ENCODE measurements around the gene CCDC3. TPM values are rescaled to one million over a fixed set of nuclear protein-coding genes. Genes with fewer than 3 reads are reported as not detected.

CCDC3 gene
- total and polyA plus RNA-seq, 2 experiments from 2014 or later = not detected

DNA sequence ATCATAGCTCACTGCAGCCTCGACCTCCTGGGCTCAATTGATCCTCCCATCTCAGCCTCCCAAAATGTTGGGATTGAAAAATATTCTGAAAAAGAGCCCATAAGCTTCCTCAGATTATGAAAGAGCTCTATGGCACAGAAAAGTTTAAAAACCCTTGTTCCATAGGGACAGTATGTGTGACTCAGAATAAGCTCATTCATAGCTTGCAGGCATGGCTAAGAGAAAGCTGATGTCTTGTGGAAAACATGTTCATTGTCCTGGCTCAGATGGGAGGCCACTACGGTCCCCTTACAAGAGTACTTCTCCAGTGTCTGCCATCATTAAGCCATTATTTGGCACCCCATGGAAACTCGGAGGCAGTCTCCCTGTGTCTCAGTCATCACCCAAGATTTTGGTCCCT lies 64.0 kb downstream of the CCDC3 start:
- Histone ChIP-seq H3K9me3 (ENCODE audit: low read depth) (no peaks in the 10 kb centered on the region), H3K27me3 (replicated peaks; ENCODE audit: insufficient read depth) (no peaks in the 10 kb centered on the region), H3K79me2 (ENCODE audit: insufficient read depth) (no peaks in the 10 kb centered on the region), H3K4me3 (no peak overlapping the region), H3K36me3 (ENCODE audit: low read depth) (no peaks in the 10 kb centered on the region), H3K4me2 (ENCODE audit: unreplicated experiment) (no peak overlapping the region), H2AFZ (no peak overlapping the region), H4K20me1 (ENCODE audit: insufficient read depth) (no peaks in the 10 kb centered on the region), H3K9me2 (ENCODE audit: insufficient read depth) (no peaks in the 10 kb centered on the region), H3F3A (ENCODE audit: insufficient read depth) (no peaks in the 10 kb centered on the region), H3K27ac (no peak overlapping the region), H3K9ac (no peak overlapping the region), H3K4me1 (ENCODE audit: insufficient read depth) (no peaks in the 10 kb centered on the region)
- in situ Hi-C loops (cut with MboI) = no loop called here
- 23 to 25% methylated on average over 3 of the region's 3 CpGs for WGBS, 2 experiments (ENCODE audit: low coverage in 1 of 2, low lambda C conversion rate in 2 of 2, missing lambda C conversion rate in 2 of 2)
- DNase-seq = peak; percentile 8
- TF ChIP-seq EZH2 (IDR thresholded peaks at IDR 0.05; ENCODE audit: insufficient read depth, poor library complexity, severe bottlenecking) (no peak), EZH2phosphoT487 (IDR thresholded peaks at IDR 0.05; ENCODE audit: insufficient read depth, low read depth) (no peak)

- H3K9me3 ChIP-seq (ENCODE audit: low read depth) = no peaks in the 10 kb centered on the region
- peak; percentile 21 for DNase-seq
- H3K4me2 ChIP-seq (ENCODE audit: unreplicated experiment) = no peak overlapping the region
- 50 to 63% methylated on average over 4 of the region's 4 CpGs for WGBS, 2 experiments (ENCODE audit: low coverage in 1 of 2, low lambda C conversion rate in 2 of 2, missing lambda C conversion rate in 2 of 2)
- no peak overlapping the region for H2AFZ ChIP-seq
- no peaks in the 10 kb centered on the region for H3K36me3 ChIP-seq (ENCODE audit: low read depth)
- TF ChIP-seq EZH2phosphoT487 (IDR thresholded peaks at IDR 0.05; ENCODE audit: insufficient read depth, low read depth) (no peak), EZH2 (IDR thresholded peaks at IDR 0.05; ENCODE audit: insufficient read depth, poor library complexity, severe bottlenecking) (no peak)
- no peaks in the 10 kb centered on the region for H4K20me1 ChIP-seq (ENCODE audit: insufficient read depth)
- no peak overlapping the region for H3K27ac ChIP-seq
- no peak overlapping the region for H3K9ac ChIP-seq
- H3K9me2 ChIP-seq (ENCODE audit: insufficient read depth) = no peaks in the 10 kb centered on the region
- H3K79me2 ChIP-seq (ENCODE audit: insufficient read depth) = no peaks in the 10 kb centered on the region
- in situ Hi-C loops (cut with MboI) = no loop called here
- no peaks in the 10 kb centered on the region for H3K27me3 ChIP-seq (replicated peaks; ENCODE audit: insufficient read depth)
- no peaks in the 10 kb centered on the region for H3F3A ChIP-seq (ENCODE audit: insufficient read depth)
- no peaks in the 10 kb centered on the region for H3K4me1 ChIP-seq (ENCODE audit: insufficient read depth)
- H3K4me3 ChIP-seq = no peak overlapping the region
Measured at GRCh38 chr10:12934777-12935176, 66.7 kb downstream of the CCDC3 start.

DNA sequence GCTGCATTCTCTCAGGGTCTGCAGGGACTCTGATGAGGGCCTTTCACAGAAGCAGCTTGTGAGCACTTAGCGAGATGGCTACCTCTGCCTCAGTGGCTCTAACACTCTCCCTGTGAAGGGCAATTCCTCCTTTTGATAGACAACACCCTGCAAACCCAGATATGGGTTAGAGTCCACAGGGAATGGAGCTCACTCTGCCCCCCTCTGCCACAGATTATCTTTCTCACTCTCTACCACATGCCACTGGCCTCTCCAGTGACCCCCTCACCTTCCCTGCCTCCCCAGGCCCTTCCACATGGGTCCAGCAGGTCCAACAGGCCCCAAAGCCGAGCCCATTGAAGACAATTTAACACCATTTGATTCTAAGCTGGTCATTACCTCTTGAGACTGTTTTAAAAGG lies 72.1 kb downstream of the CCDC3 start:
- H4K20me1 ChIP-seq (ENCODE audit: insufficient read depth) = no peaks in the 10 kb centered on the region
- H2AFZ ChIP-seq = no peak overlapping the region
- no peaks in the 10 kb centered on the region for H3K9me3 ChIP-seq (ENCODE audit: low read depth)
- no peaks in the 10 kb centered on the region for H3K27me3 ChIP-seq (replicated peaks; ENCODE audit: insufficient read depth)
- no peaks in the 10 kb centered on the region for H3K79me2 ChIP-seq (ENCODE audit: insufficient read depth)
- H3K9me2 ChIP-seq (ENCODE audit: insufficient read depth) = no peaks in the 10 kb centered on the region
- H3F3A ChIP-seq (ENCODE audit: insufficient read depth) = no peaks in the 10 kb centered on the region
- no peak overlapping the region for H3K4me3 ChIP-seq
- H3K9ac ChIP-seq = no peak overlapping the region
- H3K4me1 ChIP-seq (ENCODE audit: insufficient read depth) = no peaks in the 10 kb centered on the region
- TF ChIP-seq EZH2 (IDR thresholded peaks at IDR 0.05; ENCODE audit: insufficient read depth, poor library complexity, severe bottlenecking) = no peak
- TF ChIP-seq EZH2phosphoT487 (IDR thresholded peaks at IDR 0.05; ENCODE audit: insufficient read depth, low read depth) = no peak
- DNase-seq = no peak
- WGBS, 2 experiments (ENCODE audit: low coverage in 1 of 2, low lambda C conversion rate in 2 of 2, missing lambda C conversion rate in 2 of 2) = 12 to 29% methylated on average over 2 of the region's 2 CpGs
- no peaks in the 10 kb centered on the region for H3K36me3 ChIP-seq (ENCODE audit: low read depth)
- H3K4me2 ChIP-seq (ENCODE audit: unreplicated experiment) = no peak overlapping the region
- in situ Hi-C loops (cut with MboI) = no loop called here
- H3K27ac ChIP-seq = no peak overlapping the region

DNA sequence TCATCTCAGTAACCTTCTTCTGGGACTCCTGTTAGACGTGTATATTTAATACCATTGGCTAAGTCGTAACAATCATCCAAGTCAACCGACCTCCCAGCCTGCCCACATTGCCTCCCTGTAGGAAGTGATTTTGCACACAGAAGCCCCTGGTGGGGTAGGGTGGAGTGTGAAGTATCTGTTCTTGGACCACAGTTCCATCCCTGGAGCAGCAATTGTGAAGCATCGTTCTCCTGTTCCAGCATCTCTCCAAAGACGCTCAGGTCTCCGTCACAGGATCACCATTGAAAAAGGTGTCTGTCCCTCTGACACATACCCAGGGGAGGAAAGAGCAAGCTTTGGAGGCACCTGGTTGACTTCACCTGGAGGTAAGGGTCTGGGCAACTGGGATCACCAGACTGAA lies 72.9 kb downstream of the CCDC3 start:
- DNase-seq = no peak
- in situ Hi-C loops (cut with MboI) = no loop called here
- Histone ChIP-seq H3K9me2 (ENCODE audit: insufficient read depth) (no peaks in the 10 kb centered on the region), H3F3A (ENCODE audit: insufficient read depth) (no peaks in the 10 kb centered on the region), H3K4me1 (ENCODE audit: insufficient read depth) (no peaks in the 10 kb centered on the region), H3K79me2 (ENCODE audit: insufficient read depth) (no peaks in the 10 kb centered on the region), H3K36me3 (ENCODE audit: low read depth) (no peaks in the 10 kb centered on the region), H3K27me3 (replicated peaks; ENCODE audit: insufficient read depth) (no peaks in the 10 kb centered on the region), H3K27ac (no peak overlapping the region), H4K20me1 (ENCODE audit: insufficient read depth) (no peaks in the 10 kb centered on the region), H3K4me3 (no peak overlapping the region), H3K4me2 (ENCODE audit: unreplicated experiment) (no peak overlapping the region), H3K9ac (no peak overlapping the region), H3K9me3 (ENCODE audit: low read depth) (no peaks in the 10 kb centered on the region), H2AFZ (no peak overlapping the region)
- 67 to 69% methylated on average over 6 of the region's 6 CpGs for WGBS, 2 experiments (ENCODE audit: low coverage in 1 of 2, low lambda C conversion rate in 2 of 2, missing lambda C conversion rate in 2 of 2)
- TF ChIP-seq EZH2phosphoT487 (IDR thresholded peaks at IDR 0.05; ENCODE audit: insufficient read depth, low read depth) (no peak), EZH2 (IDR thresholded peaks at IDR 0.05; ENCODE audit: insufficient read depth, poor library complexity, severe bottlenecking) (no peak)

- 58 to 67% methylated on average over 1 of the region's 1 CpG for WGBS, 2 experiments (ENCODE audit: low coverage in 1 of 2, low lambda C conversion rate in 2 of 2, missing lambda C conversion rate in 2 of 2)
- DNase-seq = no peak
- in situ Hi-C loops (cut with MboI) = no loop called here
- H3K9me3 ChIP-seq (ENCODE audit: low read depth) = no peaks in the 10 kb centered on the region
- no peaks in the 10 kb centered on the region for H3F3A ChIP-seq (ENCODE audit: insufficient read depth)
- no peaks in the 10 kb centered on the region for H3K9me2 ChIP-seq (ENCODE audit: insufficient read depth)
- no peaks in the 10 kb centered on the region for H3K4me1 ChIP-seq (ENCODE audit: insufficient read depth)
- H4K20me1 ChIP-seq (ENCODE audit: insufficient read depth) = no peaks in the 10 kb centered on the region
- no peak overlapping the region for H3K4me3 ChIP-seq
- H3K79me2 ChIP-seq (ENCODE audit: insufficient read depth) = no peaks in the 10 kb centered on the region
- H3K27ac ChIP-seq = no peak overlapping the region
- H3K27me3 ChIP-seq (replicated peaks; ENCODE audit: insufficient read depth) = no peaks in the 10 kb centered on the region
- no peak overlapping the region for H2AFZ ChIP-seq
- H3K36me3 ChIP-seq (ENCODE audit: low read depth) = no peaks in the 10 kb centered on the region
- TF ChIP-seq EZH2 (IDR thresholded peaks at IDR 0.05; ENCODE audit: insufficient read depth, poor library complexity, severe bottlenecking) (no peak), EZH2phosphoT487 (IDR thresholded peaks at IDR 0.05; ENCODE audit: insufficient read depth, low read depth) (no peak)
- H3K4me2 ChIP-seq (ENCODE audit: unreplicated experiment) = no peak overlapping the region
- no peak overlapping the region for H3K9ac ChIP-seq
Measured at GRCh38 chr10:12927896-12928295, 73.6 kb downstream of the CCDC3 start.
